Measurements from ENCODE around the gene FA2H.

The FA2H gene

DNA sequence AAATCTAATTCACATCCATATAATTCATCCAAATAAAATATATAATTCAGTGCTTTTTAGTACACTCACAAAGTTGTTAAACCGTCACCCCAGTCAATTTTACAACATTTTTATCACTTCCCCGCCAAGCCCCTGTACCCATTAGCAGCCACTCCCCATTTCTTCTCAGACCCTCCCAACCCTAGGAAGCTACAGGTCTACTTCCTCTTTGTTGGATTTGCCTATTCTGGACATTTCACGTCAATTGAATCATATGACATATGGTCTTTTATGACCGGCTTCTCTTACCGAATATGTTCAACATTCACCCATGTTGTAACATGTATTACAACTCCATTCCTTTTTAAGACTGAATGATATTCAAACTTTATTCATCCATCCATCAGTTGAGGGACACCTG is 54.0 kb downstream of the FA2H start:
- H3K4me2 ChIP-seq (ENCODE audit: low read length), result no peak overlapping the region
- TF ChIP-seq CTCF (IDR thresholded peaks at IDR 0.05), result no peak
- no peaks in the 10 kb centered on the region for H3K4me1 ChIP-seq
- H3K27me3 ChIP-seq (ENCODE audit: control insufficient read depth, insufficient read depth, low read length), result no peaks in the 10 kb centered on the region
- no peak overlapping the region for H3K27ac ChIP-seq
- H3K4me3 ChIP-seq (ENCODE audit: low read depth, low read length), result no peak overlapping the region
- no peaks in the 10 kb centered on the region for H3K79me2 ChIP-seq
- H3K9ac ChIP-seq, result no peak overlapping the region
- H2AFZ ChIP-seq, result no peak overlapping the region
- no peaks in the 10 kb centered on the region for H3K9me3 ChIP-seq (ENCODE audit: control insufficient read depth, low read length)
- H3K36me3 ChIP-seq (ENCODE audit: control insufficient read depth, insufficient read depth, low read length), result no peaks in the 10 kb centered on the region

- no peaks in the 10 kb centered on the region for H3K4me1 ChIP-seq
- H3K9ac ChIP-seq, result no peak overlapping the region
- no peaks in the 10 kb centered on the region for H3K9me3 ChIP-seq (ENCODE audit: control insufficient read depth, low read length)
- no peak overlapping the region for H3K27ac ChIP-seq
- no peaks in the 10 kb centered on the region for H3K79me2 ChIP-seq
- H2AFZ ChIP-seq, result no peak overlapping the region
- no peak for TF ChIP-seq CTCF (IDR thresholded peaks at IDR 0.05)
- no peak overlapping the region for H3K4me3 ChIP-seq (ENCODE audit: low read depth, low read length)
- no peaks in the 10 kb centered on the region for H3K36me3 ChIP-seq (ENCODE audit: control insufficient read depth, insufficient read depth, low read length)
- H3K27me3 ChIP-seq (ENCODE audit: control insufficient read depth, insufficient read depth, low read length), result no peaks in the 10 kb centered on the region
- no peak overlapping the region for H3K4me2 ChIP-seq (ENCODE audit: low read length)
These were observed 55.6 kb downstream of the FA2H start for GRCh38 chr16:74718741-74719610.

GRCh38 chr16:74718140-74718539 is 56.5 kb downstream of the FA2H start:
- Histone ChIP-seq H3K9ac (no peak overlapping the region), H3K4me3 (ENCODE audit: low read depth, low read length) (no peak overlapping the region), H3K27me3 (ENCODE audit: control insufficient read depth, insufficient read depth, low read length) (no peaks in the 10 kb centered on the region), H3K27ac (no peak overlapping the region), H2AFZ (no peak overlapping the region), H3K36me3 (ENCODE audit: control insufficient read depth, insufficient read depth, low read length) (no peaks in the 10 kb centered on the region), H3K9me3 (ENCODE audit: control insufficient read depth, low read length) (no peaks in the 10 kb centered on the region), H3K4me1 (no peaks in the 10 kb centered on the region), H3K4me2 (ENCODE audit: low read length) (no peak overlapping the region), H3K79me2 (no peaks in the 10 kb centered on the region)
- TF ChIP-seq CTCF (IDR thresholded peaks at IDR 0.05), result no peak

DNA sequence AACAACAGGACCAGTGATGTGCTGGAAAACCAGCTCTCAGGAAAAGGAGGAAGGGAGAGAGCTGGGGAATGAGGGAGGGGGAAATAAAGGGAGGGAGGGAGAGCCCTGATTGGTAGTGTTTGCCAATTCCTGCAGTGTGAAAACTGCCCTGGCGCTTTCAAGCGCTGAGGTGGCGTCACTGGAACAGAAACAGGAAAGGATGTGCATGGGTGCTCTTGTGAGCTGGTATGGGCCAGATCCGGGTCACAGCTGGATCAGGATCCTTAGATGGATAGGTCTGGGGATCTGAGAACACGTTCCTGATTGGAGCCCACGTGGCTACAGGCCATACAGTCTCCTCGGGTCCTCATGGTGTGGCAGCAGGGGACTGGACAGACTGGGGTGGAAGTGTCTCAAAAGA is 57.3 kb downstream of the FA2H start:
- Histone ChIP-seq H3K4me2 (ENCODE audit: low read length) (no peak overlapping the region), H3K9ac (no peak overlapping the region), H3K9me3 (ENCODE audit: control insufficient read depth, low read length) (no peaks in the 10 kb centered on the region), H3K79me2 (no peaks in the 10 kb centered on the region), H3K4me1 (no peaks in the 10 kb centered on the region), H3K27ac (no peak overlapping the region), H3K4me3 (ENCODE audit: low read depth, low read length) (no peak overlapping the region), H3K27me3 (ENCODE audit: control insufficient read depth, insufficient read depth, low read length) (no peaks in the 10 kb centered on the region), H2AFZ (no peak overlapping the region), H3K36me3 (ENCODE audit: control insufficient read depth, insufficient read depth, low read length) (no peaks in the 10 kb centered on the region)
- no peak for TF ChIP-seq CTCF (IDR thresholded peaks at IDR 0.05)

DNA sequence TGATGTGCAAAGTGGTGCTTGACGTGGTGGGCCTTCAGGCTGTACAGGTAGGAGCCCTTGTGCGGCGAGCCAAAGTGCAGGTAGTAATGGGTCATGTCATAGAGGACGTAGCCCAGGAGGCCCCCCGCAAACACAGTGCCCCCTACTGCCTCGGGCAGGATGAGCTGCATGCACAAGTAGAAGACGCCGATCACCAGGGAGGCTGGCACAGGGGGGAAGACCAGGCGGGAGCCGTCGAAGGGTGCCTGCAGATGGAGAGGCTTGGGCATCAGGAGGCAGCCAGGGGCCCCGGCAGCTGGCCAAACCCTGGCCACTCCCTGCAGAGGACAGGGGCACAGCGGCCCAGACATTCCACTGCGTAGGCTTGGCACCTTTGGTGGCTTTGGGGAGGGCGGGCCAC is 58.3 kb downstream of the FA2H start:
- TF ChIP-seq CTCF (IDR thresholded peaks at IDR 0.05), result no peak
- no peak overlapping the region for H2AFZ ChIP-seq

More for the DNA sequence above, 58.3 kb downstream of the FA2H start:
- H3K36me3 ChIP-seq (ENCODE audit: control insufficient read depth, insufficient read depth, low read length), result no peaks in the 10 kb centered on the region
- H3K27ac ChIP-seq, result no peak overlapping the region
- H3K4me2 ChIP-seq (ENCODE audit: low read length), result no peak overlapping the region
- no peak overlapping the region for H3K4me3 ChIP-seq (ENCODE audit: low read depth, low read length)
- no peak overlapping the region for H3K9ac ChIP-seq
- no peaks in the 10 kb centered on the region for H3K4me1 ChIP-seq
- H3K9me3 ChIP-seq (ENCODE audit: control insufficient read depth, low read length), result no peaks in the 10 kb centered on the region
- H3K79me2 ChIP-seq, result no peaks in the 10 kb centered on the region
- no peaks in the 10 kb centered on the region for H3K27me3 ChIP-seq (ENCODE audit: control insufficient read depth, insufficient read depth, low read length)

All from parathyroid adenoma (tissue), 2 donors.